GM04503 (cell line): ENCODE measurements around the gene KCNAB1.

ENCODE experiments used
- DNase-seq: peaks from one replicate; pipeline ENCODE4 v3.0.0-alpha.2; 2012; ENCODE audit warnings: low read depth

The KCNAB1 gene

DNA sequence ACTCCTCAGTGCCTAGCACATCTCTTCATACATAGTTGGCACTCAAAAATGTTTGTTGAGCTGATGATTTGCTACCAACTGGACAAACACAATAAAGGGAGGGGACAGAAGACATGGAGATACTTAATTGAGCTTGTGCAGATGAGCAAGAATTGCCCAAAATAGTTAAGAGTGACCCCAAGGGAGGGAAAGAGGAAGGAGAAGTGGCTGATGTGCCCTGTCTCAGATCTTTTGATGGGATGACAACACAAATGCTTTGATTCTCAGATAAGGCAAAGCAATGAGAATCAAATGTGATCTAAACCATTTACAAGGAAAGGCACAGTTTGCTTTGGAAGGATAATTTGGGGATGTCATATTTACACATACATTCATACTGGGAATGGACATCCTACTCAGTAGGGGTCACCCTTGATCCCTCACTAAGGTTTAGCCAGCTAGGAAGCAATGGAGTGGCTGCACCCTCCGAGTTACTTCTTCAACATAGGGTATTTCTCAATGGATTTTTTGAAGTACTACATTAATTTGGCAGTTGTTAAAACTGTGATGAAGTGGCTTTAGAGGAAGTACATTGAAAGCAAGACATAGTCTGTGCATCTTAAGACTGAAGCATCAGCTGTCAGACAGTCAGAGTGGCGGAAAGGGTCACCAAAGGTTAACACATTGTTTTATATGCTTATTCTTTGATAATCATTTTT is 456.4 kb downstream of the KCNAB1 start:
- DNase-seq: no peak

DNA sequence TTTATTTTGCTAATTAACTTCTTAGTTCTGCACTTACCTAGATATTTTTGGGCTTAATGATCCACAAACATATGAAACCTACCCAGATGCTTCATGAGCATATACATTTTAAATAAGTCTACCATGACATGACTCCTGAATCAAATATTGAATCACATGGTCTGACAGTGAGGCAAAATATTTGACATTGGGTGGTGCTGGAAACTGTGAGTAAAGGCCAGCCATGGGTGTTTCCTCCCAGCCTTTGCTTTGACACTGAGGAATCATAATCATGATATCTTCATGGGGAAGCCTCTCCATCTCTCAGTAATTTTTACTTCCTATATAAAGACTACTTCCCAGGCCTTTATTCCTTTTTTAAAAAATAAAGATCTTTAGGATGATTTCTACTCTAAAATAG is 457.4 kb downstream of the KCNAB1 start:
- DNase-seq: no peak

DNA sequence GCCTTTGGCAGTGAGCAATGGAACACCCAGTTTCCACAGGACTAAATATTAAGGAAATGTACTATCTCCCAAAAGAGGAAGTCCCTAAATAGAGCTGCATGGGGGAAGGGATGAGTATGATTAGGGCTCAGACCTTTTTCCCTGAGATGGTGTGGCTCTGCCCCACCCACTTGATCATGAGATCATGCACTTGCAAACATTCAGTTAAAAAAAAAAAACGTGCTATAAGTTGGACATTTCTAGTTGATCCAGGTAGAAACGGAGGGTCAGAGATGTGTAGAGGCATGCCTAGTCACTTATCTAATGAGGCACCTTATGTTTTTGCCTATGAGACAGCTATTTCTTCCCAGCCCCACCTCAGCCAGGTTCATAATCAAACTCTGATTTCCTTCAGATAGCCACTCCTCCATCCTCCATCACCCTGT is 459.1 kb downstream of the KCNAB1 start:
- no peak for DNase-seq

DNA sequence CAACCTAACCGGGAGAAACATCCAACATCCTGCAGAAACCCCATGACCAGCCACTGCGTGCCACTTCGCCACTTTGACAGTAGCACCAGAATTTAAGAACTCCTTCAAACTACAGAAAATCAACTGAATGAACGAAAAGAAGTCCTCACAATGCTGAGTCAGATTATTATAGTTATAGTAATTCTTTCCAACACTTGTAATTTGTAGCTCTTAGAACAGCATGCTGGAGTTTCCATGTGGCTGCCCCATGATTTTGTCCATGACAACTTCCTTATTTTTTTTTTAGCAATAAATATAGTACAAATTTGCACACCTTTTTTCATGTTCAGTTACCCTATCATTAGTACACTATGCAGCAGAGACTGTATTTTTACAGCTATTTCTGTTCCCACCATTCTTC is 460.7 kb downstream of the KCNAB1 start:
- no peak for DNase-seq

DNA sequence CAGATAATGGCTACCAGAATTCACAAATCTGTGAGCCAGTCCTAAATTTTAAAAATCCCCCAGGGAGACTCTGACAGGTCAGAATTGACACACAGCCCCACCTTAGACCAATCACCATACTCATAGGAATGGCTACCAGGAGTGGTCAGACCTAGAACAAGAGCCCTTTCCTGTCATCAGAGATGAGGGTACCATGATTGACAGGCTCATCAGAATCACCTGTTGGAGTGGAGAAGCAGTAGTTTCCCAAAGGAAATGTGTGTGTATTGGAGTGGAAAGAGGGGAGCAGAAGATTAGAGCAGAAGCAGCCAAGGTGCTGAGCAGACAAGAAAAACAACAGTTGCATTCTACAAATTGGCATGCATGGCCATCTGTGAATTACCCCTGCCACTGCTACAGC is 461.6 kb downstream of the KCNAB1 start:
- DNase-seq: no peak

- DNase-seq: no peak
These were observed 462.3 kb downstream of the KCNAB1 start for GRCh38 chr3:156582532-156583183.

GRCh38 chr3:156583469-156583868 is 463.1 kb downstream of the KCNAB1 start:
- no peak for DNase-seq

- DNase-seq: no peak
These were observed 466.8 kb downstream of the KCNAB1 start for GRCh38 chr3:156586905-156587759.

GRCh38 chr3:156587760-156588069 is 467.3 kb downstream of the KCNAB1 start:
- no peak for DNase-seq
